H1 (cell line): Measurements from ENCODE around the gene ADAM22. TPM values are rescaled to one million over a fixed set of nuclear protein-coding genes. Genes with fewer than 3 reads are reported as not detected.

ENCODE experiments used
- CTCF ChIA-PET: fragments of 300-600 bp; sonication (Branson Sonifier 250); formaldehyde crosslinking; loops from one replicate; lab custom pipeline; 2021; ENCODE audit not compliant: partially characterized antibody; lab: Charles Lee
- POLR2A ChIA-PET: fragments of 300-600 bp; sonication (Branson Sonifier 250); formaldehyde crosslinking; loops from one replicate; lab custom pipeline; 2021; ENCODE audit warnings: inconsistent platforms; ENCODE audit not compliant: partially characterized antibody; lab: Charles Lee
- DNase-seq, 2 experiments: peaks; one replicate each; pipeline versions ENCODE4 v3.0.0 to v3.0.0-alpha.2; 2010 to 2022; ENCODE audit warnings: low spot score in 2 of 2, low read depth in 1 of 2, mixed read lengths in 1 of 2
- FAIRE-seq: peaks from 2 replicates; lab custom pipeline; 2011; peaks lifted over from hg19 to GRCh38; lab: Jason Lieb, UNC
- H2AFZ ChIP-seq: 2 replicates; pipeline ENCODE4 v1.8.1; 2012; ENCODE audit warnings: low read length, inconsistent platforms
- H2AK5ac ChIP-seq: 2 replicates; pipeline ENCODE4 v1.6.1; 2013; ENCODE audit warnings: low read depth, low read length
- H2BK120ac ChIP-seq: replicated peaks from 2 replicates; pipeline ENCODE3; 2013; ENCODE audit warnings: low read depth, low read length, inconsistent platforms
- H2BK12ac ChIP-seq: 2 replicates; pipeline ENCODE4 v1.6.1; 2013; ENCODE audit warnings: low read depth, low read length
- H2BK15ac ChIP-seq: 2 replicates; pipeline ENCODE4 v1.6.1; 2013; ENCODE audit warnings: low read length
- H2BK20ac ChIP-seq: 2 replicates; pipeline ENCODE4 v1.6.1; 2013; ENCODE audit warnings: low read length
- H2BK5ac ChIP-seq: 2 replicates; pipeline ENCODE4 v1.6.1; 2013; ENCODE audit warnings: low read depth, low read length
- H3K14ac ChIP-seq: 2 replicates; pipeline ENCODE4 v1.6.1; 2013; ENCODE audit warnings: inconsistent platforms; ENCODE audit not compliant: insufficient read length
- H3K18ac ChIP-seq: 2 replicates; pipeline ENCODE4 v1.6.1; 2013; ENCODE audit warnings: low read length; ENCODE audit errors: extremely low read depth
- H3K23ac ChIP-seq: 2 replicates; pipeline ENCODE4 v1.6.1; 2013; ENCODE audit warnings: inconsistent platforms; ENCODE audit not compliant: insufficient read length
- H3K23me2 ChIP-seq: 2 replicates; pipeline ENCODE4 v1.6.1; 2013; ENCODE audit warnings: low read depth, low read length
- H3K27ac ChIP-seq: 2 replicates; pipeline ENCODE4 v1.6.1; 2011; ENCODE audit warnings: low read depth, low read length, inconsistent platforms
- H3K27me3 ChIP-seq, 4 experiments: replicated peaks in 1 of 4; 1 replicate in 1 of 4; 2 replicates in 3 of 4; pipeline versions ENCODE4 v1.6.1 to v1.8.1; 2011 to 2013; ENCODE audit warnings: low read length in 3 of 4, mild to moderate bottlenecking in 3 of 4, inconsistent platforms in 2 of 4, mixed read lengths in 2 of 4, moderate library complexity in 1 of 4; ENCODE audit not compliant: control insufficient read depth in 3 of 4, insufficient read depth in 3 of 4; ENCODE audit errors: extremely low read depth in 1 of 4
- H3K36me3 ChIP-seq, 4 experiments: 2 replicates each; pipeline versions ENCODE4 v1.6.1 to v1.8.1; 2011 to 2013; ENCODE audit warnings: mild to moderate bottlenecking in 4 of 4, low read length in 3 of 4, moderate library complexity in 2 of 4, control low read depth in 1 of 4, inconsistent platforms in 1 of 4; ENCODE audit not compliant: insufficient read depth in 4 of 4, control insufficient read depth in 2 of 4
- H3K4ac ChIP-seq: replicated peaks from 2 replicates; pipeline ENCODE3; 2013; ENCODE audit warnings: low read length, low read depth, mixed read lengths, inconsistent platforms; ENCODE audit not compliant: insufficient read length
- H3K4me1 ChIP-seq, 4 experiments: replicated peaks in 1 of 4; 1 replicate in 1 of 4; 2 replicates in 3 of 4; pipeline versions ENCODE4 v1.6.1 to v1.8.1; 2011 to 2013; ENCODE audit warnings: low read length in 3 of 4, inconsistent platforms in 2 of 4, mixed read lengths in 1 of 4; ENCODE audit not compliant: insufficient read depth in 4 of 4, control insufficient read depth in 3 of 4
- H3K4me2 ChIP-seq, 2 experiments: 2 replicates each; pipeline versions ENCODE4 v1.6.1 to v1.8.1; 2011 to 2013; ENCODE audit warnings: low read depth in 2 of 2, low read length in 2 of 2, control low read depth in 1 of 2, inconsistent platforms in 1 of 2, mild to moderate bottlenecking in 1 of 2; ENCODE audit not compliant: insufficient read depth in 1 of 2
- H3K4me3 ChIP-seq, 4 experiments: fragments of 200-600, 300-600 bp in 1 of 4; sonication (generic), shearing (Covaris generic), sonication (Bioruptor Twin) in 1 of 4; 2 replicates each; pipeline versions ENCODE4 v1.5.1 to v1.8.1; 2011 to 2016; ENCODE audit warnings: low read length in 4 of 4, low read depth in 3 of 4, control low read depth in 2 of 4, inconsistent platforms in 2 of 4, mild to moderate bottlenecking in 2 of 4, mixed read lengths in 1 of 4, moderate library complexity in 1 of 4; ENCODE audit not compliant: insufficient read depth in 2 of 4; ENCODE audit errors: extremely low read depth in 1 of 4
- H3K56ac ChIP-seq: replicated peaks from 2 replicates; pipeline ENCODE3; 2013; ENCODE audit warnings: low read depth, mild to moderate bottlenecking, mixed read lengths, low read length, inconsistent platforms; ENCODE audit not compliant: insufficient read length
- H3K79me1 ChIP-seq: 2 replicates; pipeline ENCODE4 v1.6.1; 2013; ENCODE audit warnings: low read depth, low read length, control low read depth
- H3K79me2 ChIP-seq, 2 experiments: 2 replicates each; pipeline versions ENCODE4 v1.6.1 to v1.8.1; 2012 to 2013; ENCODE audit warnings: low read length in 2 of 2, mild to moderate bottlenecking in 2 of 2, inconsistent platforms in 1 of 2; ENCODE audit not compliant: insufficient read depth in 2 of 2, control insufficient read depth in 1 of 2
- H3K9ac ChIP-seq, 4 experiments: replicated peaks in 1 of 4; 1 replicate in 1 of 4; 2 replicates in 3 of 4; pipeline versions ENCODE4 v1.6.1 to v1.8.1; 2011 to 2013; ENCODE audit warnings: low read depth in 3 of 4, low read length in 3 of 4, control low read depth in 2 of 4, mild to moderate bottlenecking in 2 of 4, moderate library complexity in 2 of 4, inconsistent platforms in 1 of 4; ENCODE audit errors: extremely low read depth in 1 of 4
- H3K9me3 ChIP-seq, 2 experiments: 2 replicates each; pipeline versions ENCODE4 v1.6.1 to v1.8.1; 2012 to 2013; ENCODE audit warnings: mild to moderate bottlenecking in 2 of 2, moderate library complexity in 2 of 2, control low read depth in 1 of 2, inconsistent platforms in 1 of 2, low read depth in 1 of 2, low read length in 1 of 2, mixed read lengths in 1 of 2; ENCODE audit not compliant: insufficient read depth in 2 of 2
- H4K20me1 ChIP-seq, 2 experiments: replicated peaks in 1 of 2; 2 replicates each; pipeline versions ENCODE3 to v1.8.1; 2011 to 2013; ENCODE audit warnings: inconsistent platforms in 2 of 2, low read length in 2 of 2, mild to moderate bottlenecking in 1 of 2; ENCODE audit not compliant: insufficient read depth in 2 of 2, control insufficient read depth in 1 of 2
- H4K5ac ChIP-seq: 2 replicates; pipeline ENCODE4 v1.6.1; 2013; ENCODE audit warnings: low read length, low read depth, mixed read lengths, inconsistent platforms; ENCODE audit not compliant: insufficient read length
- H4K8ac ChIP-seq: 2 replicates; pipeline ENCODE4 v1.8.0; 2013; ENCODE audit warnings: mild to moderate bottlenecking, moderate library complexity, low read length, inconsistent platforms; ENCODE audit not compliant: insufficient read depth; ENCODE audit errors: extremely low read depth
- H4K91ac ChIP-seq: replicated peaks from 2 replicates; pipeline ENCODE3; 2013; ENCODE audit warnings: low read length, mixed read lengths, inconsistent platforms; ENCODE audit not compliant: insufficient read length
- MAX ChIP-seq: IDR thresholded peaks from 2 replicates; pipeline ENCODE4 v1.6.1; 2012; ENCODE audit warnings: inconsistent platforms
- NRF1 ChIP-seq: IDR thresholded peaks from 2 replicates; pipeline ENCODE4 v1.6.1; 2011; ENCODE audit warnings: mild to moderate bottlenecking, low read depth, low read length, improper control_type of control experiment
- SIN3A ChIP-seq, 2 experiments: IDR thresholded peaks in 1 of 2; conservative IDR thresholded peaks in 1 of 2; 2 replicates each; pipeline ENCODE4 v1.6.1; 2011 to 2012; ENCODE audit warnings: low read length in 2 of 2, improper control_type of control experiment in 1 of 2, low read depth in 1 of 2, mild to moderate bottlenecking in 1 of 2
- WGBS, 2 experiments: shearing (Covaris generic) in 1 of 2; methylation state at CpG; one replicate each; pipeline versions ENCODE4 v1.1.6 to v1.1.7; 2013 to 2015; ENCODE audit warnings: low lambda C conversion rate in 2 of 2, mixed read lengths in 2 of 2, inconsistent platforms in 1 of 2, low coverage in 1 of 2, missing lambda C conversion rate in 1 of 2; ENCODE audit not compliant: insufficient replicate concordance in 2 of 2, insufficient coverage in 1 of 2, insufficient read length in 1 of 2; ENCODE audit errors: extremely low coverage in 1 of 2, missing lambda C conversion rate in 1 of 2; 5-methylcytosine and 5-hydroxymethylcytosine counted together
- polyA plus RNA-seq, 7 experiments: library from polyadenylated mRNA; depleted of rRNA in 3 of 7; stranded (reverse) in 5 of 7; unstranded in 2 of 7; fragments of >200 nt in 5 of 7; fragments of 200-250 nt in 2 of 7; gene quantifications; 1 replicate in 5 of 7; 2 replicates in 1 of 7; 4 replicates in 1 of 7; pipeline versions ENCODE4 v1.2.1 to v1.2.3, GENCODE V29; 2011 to 2013; ENCODE audit warnings: missing spikeins in 2 of 7, mixed read lengths in 2 of 7
- total RNA-seq: library from RNA; stranded (reverse); fragmentation: NEBNext Ultra II Directional; extraction: Animal tissue kit (Norgen Biotek cat#: 25700); gene quantifications from 2 replicates; pipeline ENCODE4 v1.2.1, GENCODE V29; 2021

ADAM22 gene
- total and polyA plus RNA-seq, 2 of the 8 experiments (the other 6 are each of a cell fraction or from before 2014, with no cell fraction given), result 4.6 to 21.4 TPM

GRCh38 chr7:88090671-88091070 lies 156.6 kb downstream of the ADAM22 start:
- Histone ChIP-seq H3K18ac (no peak overlapping the region), H3K27ac (no peak overlapping the region), H3K23ac (no peak overlapping the region), H3K4me1 (no peaks in the 10 kb centered on the region), H2AK5ac (no peak overlapping the region), H2BK12ac (no peak overlapping the region), H3K9me3 (no peaks in the 10 kb centered on the region), H3K79me2 (no peaks in the 10 kb centered on the region), H3K4ac (no peak overlapping the region), H3K36me3 (no peaks in the 10 kb centered on the region), H3K56ac (no peak overlapping the region), H3K4me2 (no peak overlapping the region), H3K79me1 (no peaks in the 10 kb centered on the region), H4K20me1 (no peaks in the 10 kb centered on the region), H4K8ac (no peak overlapping the region), H4K5ac (no peak overlapping the region)
- CTCF ChIA-PET, result interaction anchor here (1.0 kb wide), 1 partner anchor 22 kb away, joined by 3 read pairs; no protein-coding TSS in a partner anchor
- FAIRE-seq (no peak), DNase-seq (no peak)
- POLR2A ChIA-PET, result no interaction called here
- TF ChIP-seq NRF1 (no peak), MAX (no peak), SIN3A (conservative IDR thresholded peaks at IDR 0.05 in 1 of 2, IDR thresholded peaks at IDR 0.05 in 1 of 2; ENCODE audit: low read depth in 1 of 2, low read length in 2 of 2) (no peak)
- TF ChIP-seq, all 59 proteins: peak for 0
- no peak overlapping the region for H2AFZ ChIP-seq
- no peak overlapping the region for H2BK15ac ChIP-seq
- H4K91ac ChIP-seq, result no peak overlapping the region
- H2BK5ac ChIP-seq, result no peak overlapping the region
- H3K27me3 ChIP-seq, result no peaks in the 10 kb centered on the region
- no peak overlapping the region for H3K14ac ChIP-seq
- H3K23me2 ChIP-seq, result no peaks in the 10 kb centered on the region
- no peak overlapping the region for H3K9ac ChIP-seq
- no peak overlapping the region for H2BK20ac ChIP-seq
- WGBS, 2 experiments, result 93% methylated on average over 2 of the region's 2 CpGs; no CpG with 5 or more reads in 1 of the 2 experiments
- H2BK120ac ChIP-seq, result no peak overlapping the region
- H3K4me3 ChIP-seq, result no peak overlapping the region
